ENCODE results near the gene CATSPER3.

Gene CATSPER3

DNA sequence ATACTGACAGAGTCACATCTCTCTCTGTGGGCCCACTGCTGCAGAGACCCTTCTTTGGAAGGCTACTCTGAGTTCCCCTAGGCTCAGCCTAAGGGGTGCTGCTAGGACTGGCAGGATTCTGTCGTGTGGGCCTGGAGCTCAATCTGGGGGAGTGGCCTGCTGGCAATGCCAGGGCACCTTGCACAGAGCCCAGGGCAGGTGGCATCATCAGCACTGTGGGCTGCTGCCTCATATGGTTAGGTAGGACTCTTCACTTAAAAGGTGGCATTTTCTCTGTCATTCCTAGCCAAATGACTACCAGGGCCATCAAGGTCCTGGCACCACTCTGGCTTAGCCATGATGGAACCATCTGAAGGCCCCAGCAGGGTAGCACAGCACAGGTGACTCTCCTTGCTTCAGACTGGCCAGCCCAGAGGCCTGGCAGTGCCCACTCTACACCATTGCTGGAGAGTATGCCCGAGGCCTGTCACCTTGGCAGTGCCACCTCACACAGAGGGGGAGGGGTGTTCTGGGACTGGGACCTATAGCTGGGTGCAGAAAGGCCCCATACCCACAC, 44.4 kb downstream of the CATSPER3 start:
- no peak for DNase-seq

DNA sequence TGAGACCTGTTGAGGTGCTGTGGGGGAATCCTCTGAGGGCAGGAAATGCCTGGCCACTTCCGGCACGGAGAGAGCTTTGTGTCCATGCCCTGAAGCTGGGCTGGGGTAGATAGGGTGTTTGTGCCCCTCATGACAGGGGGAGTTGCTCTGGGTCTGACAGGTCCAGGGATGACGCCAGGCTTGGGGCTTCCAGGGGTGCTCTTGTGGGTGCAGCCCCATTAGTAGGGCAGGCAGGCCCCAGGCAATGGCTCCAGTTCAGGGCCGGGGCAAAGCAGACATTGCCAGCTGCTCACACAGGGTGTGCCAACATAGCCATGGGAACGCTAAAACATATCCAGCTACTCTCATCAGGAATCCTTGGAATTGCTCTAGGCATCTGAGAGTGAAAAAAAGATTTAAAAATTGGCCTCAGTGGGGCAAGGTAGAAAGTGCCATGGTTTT, 45.3 kb downstream of the CATSPER3 start:
- no peak for DNase-seq

DNA sequence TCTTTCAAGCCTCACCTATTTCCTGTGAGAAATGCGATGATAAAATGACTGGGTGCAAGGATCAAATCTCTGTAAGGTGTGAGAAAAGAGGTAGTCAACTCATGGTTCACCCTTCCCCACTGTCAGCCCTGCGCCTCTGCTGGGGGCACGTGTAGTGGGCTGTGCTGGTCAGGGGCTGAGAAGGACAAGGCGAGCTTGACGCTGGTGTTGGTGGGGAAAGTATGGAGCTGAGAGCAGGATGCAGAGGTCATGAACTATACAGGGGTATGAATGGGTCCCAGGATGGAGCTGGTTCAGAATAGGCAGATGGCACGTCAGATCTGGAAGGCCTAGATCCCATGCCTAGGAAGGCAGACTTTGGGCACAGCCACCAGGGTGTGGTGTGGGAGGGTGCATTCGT, 45.7 kb downstream of the CATSPER3 start:
- DNase-seq, result no peak

GRCh38 chr5:135013947-135014570, 46.4 kb downstream of the CATSPER3 start:
- DNase-seq, result no peak

DNA sequence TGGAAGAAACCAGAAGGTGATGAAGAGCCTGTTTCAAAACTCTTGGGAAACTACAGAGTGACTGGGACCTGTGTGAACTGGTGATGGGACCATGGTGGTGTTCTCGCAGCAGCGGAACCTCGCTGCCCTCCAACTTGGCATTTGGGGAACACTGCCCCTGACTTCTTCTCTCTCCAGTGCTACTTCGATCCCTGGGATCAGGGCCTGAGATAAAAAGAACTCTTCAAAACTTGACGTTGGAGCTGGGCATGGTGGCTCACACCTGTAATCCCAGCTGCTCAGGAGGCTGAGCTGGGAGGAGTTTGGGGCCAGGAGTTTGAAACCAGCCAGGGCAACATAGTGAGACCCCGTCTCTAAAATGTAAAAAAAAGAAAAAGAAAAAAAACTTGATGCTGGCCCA, 48.2 kb downstream of the CATSPER3 start:
- no peak for DNase-seq

GRCh38 chr5:135016861-135017290, 49.2 kb downstream of the CATSPER3 start:
- DNase-seq, result no peak

GRCh38 chr5:135018457-135018856, 50.8 kb downstream of the CATSPER3 start:
- DNase-seq, result no peak

GRCh38 chr5:135019314-135019713, 51.6 kb downstream of the CATSPER3 start:
- no peak for DNase-seq

- no peak for DNase-seq
Measured at GRCh38 chr5:135020111-135020895, 52.6 kb downstream of the CATSPER3 start.

GRCh38 chr5:135024956-135025729, 57.4 kb downstream of the CATSPER3 start:
- no peak for DNase-seq

DNA sequence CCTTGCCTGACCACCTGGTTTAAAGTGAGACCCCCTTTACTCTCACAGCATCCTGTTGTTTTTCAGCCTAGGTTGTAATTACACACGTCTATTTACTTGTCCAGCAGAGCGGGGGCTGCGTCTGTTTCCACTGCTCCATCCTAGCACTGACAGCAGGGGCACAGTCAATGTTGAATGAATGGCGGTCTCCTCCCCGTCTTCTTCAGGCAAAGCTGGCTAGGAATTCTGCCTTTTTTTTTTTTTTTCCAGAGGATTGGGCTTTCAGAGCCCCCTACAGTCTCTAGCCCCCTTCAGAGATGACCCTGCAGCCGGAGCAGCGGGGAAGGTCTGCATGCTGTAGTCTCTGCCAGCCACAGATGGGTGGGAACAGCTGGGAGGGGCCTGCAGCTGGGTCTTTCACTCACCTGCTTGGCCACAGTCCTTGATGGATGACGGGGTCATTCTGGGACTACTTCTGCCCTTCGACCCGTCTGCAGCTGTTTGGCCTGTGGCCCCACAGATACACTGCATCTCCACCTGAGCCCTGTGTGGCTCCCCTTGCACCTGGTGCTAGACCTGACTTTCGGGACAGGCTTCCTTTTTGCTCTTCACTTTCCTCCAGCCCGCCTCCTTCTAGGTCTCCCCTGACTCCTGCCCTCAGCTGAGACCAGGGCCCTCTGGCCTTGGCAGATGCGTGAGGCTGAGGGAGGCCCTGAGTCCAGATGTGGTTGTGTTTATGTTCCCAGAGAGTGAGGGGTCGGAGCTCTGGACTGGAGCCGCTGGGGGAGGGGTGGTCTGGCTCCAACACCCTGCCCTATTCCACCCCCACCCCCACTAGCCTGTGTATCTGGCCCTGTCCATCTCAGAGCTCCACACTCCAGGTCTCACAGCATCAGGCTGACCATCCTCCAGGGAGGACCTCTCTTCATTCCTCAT, 58.3 kb downstream of the CATSPER3 start:
- DNase-seq, result no peak

DNA sequence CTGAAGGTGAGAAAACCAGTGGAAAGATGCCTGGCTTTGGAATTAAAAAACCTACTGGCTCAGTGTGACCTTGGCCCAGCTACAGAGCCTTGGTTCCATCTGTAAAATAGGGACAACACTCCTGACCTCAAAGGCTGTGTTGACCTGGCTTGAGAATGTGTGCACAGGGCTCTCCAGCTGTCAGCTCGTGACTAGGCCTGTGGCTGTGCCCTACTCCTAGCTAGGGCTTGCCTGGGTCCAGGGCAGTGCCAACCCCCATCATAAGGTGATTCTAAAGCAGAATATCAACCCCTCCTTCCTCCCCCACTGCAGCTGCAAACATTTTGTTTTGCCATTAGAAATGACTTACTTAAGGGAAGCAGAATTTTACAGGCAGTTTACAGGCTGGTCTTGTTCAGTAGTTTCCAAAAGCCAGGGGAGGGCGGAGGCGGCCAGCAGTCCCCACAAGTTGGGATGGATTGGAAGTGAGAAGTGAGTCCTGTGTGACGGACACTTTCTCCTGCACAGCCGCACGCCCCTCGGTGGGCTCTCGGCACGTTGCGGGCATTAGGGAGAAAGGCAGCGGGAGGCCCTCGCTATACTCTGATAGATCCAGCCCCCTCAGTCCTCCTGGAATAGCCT, 59.0 kb downstream of the CATSPER3 start:
- no peak for DNase-seq

- no peak for DNase-seq
Measured at GRCh38 chr5:135027266-135027696, 59.6 kb downstream of the CATSPER3 start.

DNA sequence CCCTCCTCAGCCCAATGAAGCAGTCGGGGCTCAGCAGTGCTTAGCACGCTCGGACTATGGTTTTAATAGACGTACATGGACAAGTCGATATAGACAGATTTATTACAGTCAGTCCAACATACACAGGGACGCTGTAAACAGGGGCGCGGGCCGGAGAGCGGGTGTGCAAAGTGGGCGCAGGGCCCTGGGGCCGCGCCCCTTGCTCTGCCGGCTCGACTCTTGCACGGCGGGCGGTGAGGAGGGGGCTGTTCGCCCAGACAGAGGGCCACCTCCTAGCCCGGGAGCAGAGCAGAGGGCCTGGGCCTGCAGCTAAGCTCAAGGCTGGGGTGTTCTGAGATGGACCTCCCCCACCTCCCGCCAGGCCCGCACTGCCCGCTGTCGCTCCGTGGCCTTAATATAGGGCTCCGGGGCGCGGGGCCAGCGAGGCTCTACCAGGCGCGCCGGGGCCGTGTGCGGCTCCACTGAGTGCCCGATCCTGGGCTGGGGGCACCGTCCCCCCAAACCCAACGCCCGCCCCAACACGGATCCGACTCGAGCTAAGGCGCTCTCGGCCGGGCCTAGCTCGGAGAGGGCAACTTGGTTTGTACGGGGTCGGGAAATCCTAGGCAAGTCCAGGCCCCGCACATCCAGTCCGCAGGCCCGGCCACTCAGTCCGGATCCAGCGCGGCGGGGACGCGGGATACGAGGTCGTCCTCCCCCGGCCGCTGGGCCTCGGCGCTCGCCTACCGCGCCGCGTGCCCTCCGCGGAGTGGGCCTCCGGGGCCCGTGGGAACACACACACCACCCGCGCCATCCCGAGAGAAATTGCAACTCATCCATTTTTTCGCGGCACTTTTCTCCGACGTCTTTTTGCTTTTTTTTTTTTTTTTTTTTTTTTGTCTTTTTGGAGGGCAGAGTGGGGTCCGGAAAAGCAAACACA, 60.2 kb downstream of the CATSPER3 start:
- no peak for DNase-seq

DNA sequence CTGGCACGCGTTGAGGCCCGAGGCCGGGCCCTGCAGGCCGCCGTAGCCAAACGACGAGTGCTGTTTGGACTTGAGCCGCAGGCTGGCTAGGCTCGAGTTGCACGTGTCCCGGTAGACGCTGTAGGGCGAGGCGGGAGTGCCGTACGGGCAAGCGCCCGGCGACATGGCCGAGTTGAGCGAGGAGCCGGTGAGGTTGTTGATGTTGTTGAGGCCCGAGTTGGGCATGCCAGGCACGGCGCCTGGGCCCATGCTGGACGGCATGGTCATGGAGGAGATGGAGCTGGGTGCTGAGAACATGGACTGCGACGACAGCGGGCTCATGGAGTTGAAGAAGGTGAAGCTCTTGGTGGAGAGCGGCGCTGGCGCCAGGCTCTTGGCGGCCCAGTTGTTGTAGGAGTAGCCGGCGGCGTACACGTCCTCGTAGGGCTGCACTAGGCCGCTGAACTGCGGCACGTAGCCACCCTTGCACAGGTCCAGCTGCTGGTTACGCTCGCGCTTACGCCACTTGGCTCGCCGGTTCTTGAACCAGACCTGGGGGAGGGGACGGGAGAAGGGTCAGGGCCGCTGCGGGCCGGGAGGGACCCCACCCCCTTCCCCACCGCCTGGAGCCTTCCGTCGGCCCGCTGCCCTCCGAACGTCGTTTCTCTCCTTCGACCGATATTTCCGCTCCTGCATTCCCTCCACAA, 61.2 kb downstream of the CATSPER3 start:
- DNase-seq, result no peak

GRCh38 chr5:135029477-135030122, 61.9 kb downstream of the CATSPER3 start:
- DNase-seq, result no peak

DNA sequence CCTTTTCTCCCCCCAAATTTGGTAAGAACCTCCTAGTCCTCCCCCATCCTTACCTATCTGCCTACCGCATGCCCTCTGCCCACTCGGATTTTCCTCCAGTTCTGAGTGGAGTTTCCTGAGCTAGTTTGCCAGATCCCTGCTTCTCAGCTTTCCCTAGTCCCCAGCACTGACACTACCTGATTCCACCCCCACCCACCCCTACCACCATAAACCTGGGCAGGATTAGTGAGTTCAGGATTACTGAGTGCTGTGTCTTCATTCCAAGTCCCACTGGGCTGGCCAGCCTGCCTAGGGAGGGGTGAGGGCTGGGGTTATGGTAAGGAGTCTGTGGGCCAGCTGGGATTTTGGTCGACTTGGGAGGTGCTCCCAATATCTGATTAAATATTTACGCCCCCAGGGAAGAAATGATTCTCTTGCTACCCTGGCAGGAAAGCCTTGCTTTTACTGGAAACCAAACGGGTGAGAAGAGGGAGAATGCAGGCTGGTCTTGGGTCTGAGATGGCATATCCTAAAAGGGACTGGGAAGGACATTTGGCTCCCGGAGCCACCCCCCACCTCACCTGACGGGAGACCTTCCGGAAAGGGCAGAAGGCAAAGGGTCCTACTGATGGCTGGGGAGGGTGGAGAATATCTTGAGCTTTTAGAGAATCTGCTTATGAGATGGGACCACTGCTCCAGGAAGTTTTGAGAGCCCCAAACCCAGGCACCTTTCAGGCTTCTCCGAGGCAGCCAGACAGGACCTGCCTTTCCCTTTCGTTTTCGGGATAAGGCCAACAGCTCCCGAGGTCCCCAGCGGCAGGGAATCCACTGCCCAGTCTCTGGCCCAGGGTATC, 62.6 kb downstream of the CATSPER3 start:
- DNase-seq, result no peak
